GM18499 (cell line): ENCODE measurements around the gene C1QC.

ENCODE experiments used
- ATAC-seq: cut with Tn5 transposase; IDR thresholded peaks from one replicate; pipeline ENCODE4 v1.9.1; 2021; ENCODE audit warnings: moderate number of reproducible peaks; ENCODE audit not compliant: insufficient read depth, unreplicated experiment

C1QC gene

DNA sequence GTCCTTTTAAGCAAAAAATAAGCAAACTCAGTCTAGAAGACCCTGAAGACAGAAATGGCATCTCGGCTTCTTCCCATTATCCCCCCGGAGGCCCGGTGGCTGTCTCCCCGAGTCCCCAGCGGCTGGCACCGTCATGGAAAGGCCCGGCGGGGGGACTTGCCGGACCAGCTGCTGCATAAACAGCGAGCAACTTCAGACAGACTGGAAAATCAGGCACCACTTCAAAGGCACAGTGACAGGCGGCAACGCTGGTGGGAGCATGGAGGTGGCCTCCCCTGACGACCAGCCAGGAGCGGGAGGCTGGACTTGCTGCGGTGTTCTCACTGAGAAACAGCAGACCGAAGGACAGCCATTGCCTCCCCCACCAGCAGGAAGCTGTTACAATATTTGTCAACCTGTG lies 25.4 kb upstream of the C1QC start:
- ATAC-seq: no peak

DNA sequence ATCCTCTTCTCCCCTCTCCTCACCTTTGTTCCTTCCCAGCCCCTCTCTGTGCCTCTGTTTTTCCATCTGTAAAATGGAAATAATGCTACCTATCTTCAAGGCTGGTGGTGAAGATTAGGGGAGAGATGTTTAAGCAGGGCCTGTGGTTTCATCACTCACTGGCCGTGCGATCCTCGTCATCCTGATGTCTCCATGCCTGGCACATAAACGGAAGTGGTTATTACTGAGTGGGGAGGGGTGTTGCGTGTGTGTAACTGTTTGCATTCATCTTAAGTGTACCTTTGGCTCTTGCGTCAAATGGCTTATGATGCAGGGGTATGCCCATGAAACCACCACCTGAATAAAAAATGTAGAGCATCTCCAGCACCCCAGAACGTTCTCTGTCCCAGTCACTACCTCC lies 24.2 kb upstream of the C1QC start:
- ATAC-seq: no peak

DNA sequence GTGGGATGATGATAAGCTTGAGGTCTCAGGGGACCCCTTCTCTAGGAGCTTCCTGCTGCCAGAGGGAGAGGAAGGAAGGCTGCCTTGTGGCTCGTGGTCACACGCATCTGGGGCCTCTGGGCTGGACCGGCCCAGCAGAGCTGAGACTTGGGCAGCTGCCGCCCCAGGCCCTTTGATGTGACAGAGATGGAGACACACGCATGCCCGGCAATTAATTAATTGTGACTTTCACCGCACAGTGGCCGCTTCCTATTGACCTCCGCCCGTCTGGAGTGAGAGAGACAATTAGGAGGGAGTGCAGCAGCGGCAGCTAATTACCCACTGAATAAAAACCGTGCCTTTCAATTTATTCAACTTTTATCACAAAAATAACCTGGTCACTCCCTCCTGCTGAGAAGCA lies 23.6 kb upstream of the C1QC start:
- ATAC-seq: no peak

DNA sequence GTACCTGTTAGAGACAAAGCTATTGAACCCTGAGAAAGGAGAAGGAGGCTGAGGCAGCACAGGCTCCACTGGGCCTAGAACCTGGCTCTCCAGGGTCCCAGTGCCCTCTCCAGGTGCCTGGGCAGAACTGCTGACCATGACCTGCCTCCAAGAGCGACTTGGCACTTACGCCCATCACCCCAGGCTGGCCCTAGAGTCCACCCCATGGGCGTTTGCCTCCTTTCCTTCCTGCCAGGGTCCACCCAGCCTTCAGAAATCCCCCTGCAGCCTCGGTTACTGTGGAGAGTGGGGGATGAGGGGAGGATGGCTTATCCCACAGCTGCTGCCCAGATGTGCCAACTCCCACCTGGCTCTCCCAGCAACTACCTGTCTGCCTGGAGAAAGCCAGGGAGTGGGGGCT lies 21.7 kb upstream of the C1QC start:
- ATAC-seq: no peak

DNA sequence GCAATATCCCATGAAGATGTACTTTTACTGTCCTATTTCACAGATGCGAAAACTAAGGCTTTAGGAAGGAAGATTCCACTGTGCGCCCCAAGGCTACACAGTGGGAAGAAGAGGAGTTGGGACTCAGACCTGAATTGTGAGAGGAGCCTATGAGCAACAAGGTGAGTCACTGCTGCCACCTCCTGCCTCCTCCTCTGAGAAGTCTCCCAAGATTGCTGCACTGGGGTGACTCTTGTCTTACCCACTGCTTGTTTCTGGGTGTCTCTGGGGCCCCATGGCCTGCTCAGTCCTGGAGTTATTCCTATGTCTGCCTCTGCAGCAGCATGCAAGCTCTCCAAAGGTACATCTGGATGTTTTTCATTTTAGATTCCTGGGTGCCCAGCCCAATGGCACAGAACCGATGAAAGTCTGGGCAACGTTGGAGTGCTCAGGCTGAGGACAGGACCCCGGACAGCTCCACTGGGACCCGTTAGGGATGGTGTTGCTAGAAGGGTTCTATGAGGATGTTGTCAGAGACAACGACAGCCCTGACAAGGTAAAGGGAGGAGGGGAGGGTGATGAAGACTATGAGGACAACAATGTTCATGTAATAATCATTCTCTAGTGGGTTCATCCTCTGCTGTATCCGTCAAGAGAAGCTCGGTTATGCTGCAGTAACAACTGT lies 18.0 kb upstream of the C1QC start:
- ATAC-seq: no peak

DNA sequence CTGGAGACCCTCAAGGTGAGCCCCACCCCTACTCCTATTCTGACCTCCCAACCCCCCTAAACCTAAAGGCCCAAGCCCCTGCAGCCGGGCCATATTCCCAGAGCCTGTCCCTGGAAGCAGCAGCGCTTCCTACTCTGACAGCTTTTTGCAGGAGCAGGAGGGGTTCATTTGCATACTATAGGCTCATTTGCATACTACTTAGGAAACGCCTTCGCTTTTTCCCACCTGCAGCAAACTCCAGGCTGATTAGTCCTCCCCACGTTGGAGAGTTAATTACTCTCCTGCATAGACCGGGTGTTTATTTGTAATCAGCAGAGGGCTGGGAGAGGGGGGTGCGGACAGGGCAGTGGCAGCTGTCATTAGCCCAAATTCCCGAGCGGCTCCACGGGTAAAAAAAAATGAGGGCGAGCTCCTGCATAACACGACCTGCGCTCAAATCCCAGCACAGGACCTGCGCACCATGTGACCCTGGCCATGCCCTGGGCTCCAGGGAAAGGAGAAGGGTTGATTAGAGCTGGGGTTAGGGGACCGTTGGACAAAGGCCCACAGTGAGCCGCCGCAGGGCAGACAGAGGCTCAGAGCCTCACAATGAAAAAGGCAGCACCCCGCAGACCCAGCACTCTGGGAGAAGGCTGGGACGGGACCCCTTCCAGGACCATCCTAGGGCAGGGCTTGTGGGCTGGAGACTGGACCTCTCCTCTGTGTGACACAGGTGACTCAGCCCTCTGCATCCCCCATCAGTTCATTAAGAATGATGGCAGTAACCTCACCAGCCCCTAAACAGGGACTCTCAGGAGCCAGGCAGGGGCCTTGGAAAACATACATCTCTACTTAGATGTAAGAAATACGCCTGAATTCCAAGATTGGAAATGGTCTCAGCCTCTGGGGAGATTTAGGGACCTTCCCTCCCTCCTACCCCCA lies 16.9 kb upstream of the C1QC start:
- no peak for ATAC-seq

DNA sequence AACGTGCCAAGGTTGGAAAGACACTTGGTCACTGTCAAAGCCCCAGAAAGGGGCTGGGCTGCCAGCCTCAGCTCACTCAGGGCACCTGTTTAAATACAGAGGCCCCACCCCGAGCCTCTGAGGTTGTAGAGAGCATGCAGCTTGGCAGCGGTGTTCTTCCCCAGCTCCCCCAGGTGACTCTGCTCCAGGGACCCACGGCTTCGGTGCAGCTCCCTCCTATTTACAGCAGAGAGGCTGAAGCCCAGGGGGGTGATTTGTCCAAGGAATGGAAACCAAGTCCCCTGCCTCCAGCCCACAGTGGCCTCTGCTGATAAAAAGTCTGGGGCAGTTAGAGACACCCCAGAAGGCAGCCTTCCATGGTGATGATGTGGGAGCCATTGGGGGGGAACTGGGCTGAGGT lies 16.1 kb upstream of the C1QC start:
- no peak for ATAC-seq

DNA sequence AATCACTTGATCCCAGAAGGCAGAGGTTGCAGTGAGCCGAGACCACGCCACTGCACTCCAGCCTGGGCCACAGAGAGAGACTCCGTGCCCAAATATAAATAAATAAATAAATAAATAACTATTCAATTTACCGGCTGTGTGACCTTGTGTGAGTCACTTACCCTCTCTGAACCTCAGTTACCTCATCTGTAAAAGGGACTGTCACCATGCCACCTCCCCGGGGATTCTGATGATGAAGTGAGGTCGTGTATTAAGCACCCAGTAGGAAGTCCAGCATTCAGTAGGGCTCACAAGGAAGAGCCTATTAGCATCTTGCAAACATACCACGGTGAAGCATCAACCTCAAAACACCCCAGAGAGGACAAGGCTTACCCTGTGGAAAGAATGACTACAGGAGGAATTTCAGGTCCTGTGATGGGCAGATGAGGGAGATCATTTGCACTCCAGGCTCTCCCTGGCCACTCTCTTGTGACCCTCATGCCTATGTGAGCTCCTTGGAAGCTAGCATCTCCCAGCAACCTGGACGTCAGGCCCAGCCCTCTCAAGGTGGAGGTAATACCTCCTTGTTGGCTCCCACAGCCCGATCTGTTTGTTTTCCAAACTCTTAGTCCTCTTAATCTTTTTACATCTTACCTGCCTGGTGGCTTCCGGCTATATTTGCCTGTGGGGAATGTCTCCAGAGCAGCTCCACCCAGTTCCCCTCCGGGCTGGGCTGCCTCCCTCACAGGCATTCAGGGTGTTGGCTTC lies 14.6 kb upstream of the C1QC start:
- ATAC-seq: no peak

DNA sequence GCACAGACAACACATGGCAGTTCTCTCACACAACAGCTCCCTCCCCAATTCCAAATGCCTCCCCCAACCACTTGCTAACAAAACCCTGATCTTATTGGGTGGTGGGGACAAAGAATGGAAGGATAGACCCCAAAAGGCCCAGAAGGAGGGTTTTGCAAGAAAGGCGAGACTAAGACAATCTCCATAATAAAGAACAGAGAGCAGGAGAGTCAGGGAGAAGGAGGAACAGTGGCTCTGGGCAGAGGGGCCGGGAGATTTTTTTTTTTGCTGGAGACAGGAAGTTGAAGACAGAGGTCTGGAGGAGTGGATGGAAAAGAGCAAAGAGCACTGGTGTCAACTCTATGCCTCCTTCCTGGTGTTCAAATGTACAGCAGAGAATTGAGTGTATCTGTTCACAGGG lies 13.5 kb upstream of the C1QC start:
- no peak for ATAC-seq

DNA sequence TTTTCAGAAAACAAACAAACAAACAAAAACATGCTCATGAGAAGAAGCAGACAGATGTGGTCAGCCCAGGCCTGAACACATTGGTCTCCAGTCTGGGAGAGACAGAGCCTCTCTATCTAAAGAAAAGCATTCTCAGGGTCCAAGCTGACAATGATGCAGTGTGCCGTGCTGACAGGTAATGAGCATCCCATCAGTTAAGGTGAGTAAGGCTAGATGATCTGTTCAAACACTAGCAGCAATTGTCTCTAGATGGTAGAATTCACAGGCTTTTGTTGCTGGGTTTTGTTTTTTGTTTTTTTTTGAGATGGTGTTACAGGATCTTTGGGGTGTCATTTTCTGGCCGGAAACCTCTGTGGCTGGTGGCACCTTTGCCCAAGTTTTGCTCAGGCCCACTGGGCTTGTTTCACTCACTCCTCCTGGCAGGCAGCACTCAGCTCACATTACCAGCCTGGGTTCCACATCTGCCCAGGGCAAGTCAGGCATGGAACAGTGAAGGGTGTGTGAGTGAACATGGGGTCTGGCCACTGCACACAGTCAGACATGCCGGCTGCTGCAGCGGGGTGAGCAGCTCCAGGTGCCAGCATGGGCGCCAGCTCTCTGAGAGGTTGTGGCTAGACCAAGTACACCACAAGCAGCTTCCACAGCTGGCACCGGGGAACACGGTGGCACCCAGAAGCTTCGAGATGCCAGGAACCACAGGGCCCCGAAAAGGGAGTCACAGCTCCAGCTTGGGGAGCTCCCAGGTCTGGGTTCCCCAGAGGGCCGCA lies 9.6 kb upstream of the C1QC start:
- no peak for ATAC-seq

DNA sequence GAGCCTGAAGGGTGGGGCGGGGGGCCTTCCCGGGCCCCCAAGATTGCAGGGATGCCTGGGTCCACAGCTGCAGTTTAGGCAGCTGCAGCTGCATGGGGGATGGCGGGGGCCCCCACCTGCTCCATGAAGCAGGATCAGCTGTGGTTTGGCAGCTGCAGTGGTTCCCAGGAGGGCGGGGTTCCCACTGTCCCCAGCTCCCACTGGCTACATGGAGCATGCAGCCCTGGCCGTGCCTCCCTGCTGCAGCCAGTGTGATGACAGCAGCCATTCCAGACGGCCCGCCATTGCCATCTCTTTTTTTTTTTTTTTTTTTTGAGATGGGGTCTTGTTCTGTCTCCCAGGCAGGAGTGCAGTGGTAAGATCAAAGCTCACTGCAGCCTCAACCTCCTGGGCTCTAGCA lies 8.0 kb upstream of the C1QC start:
- no peak for ATAC-seq

DNA sequence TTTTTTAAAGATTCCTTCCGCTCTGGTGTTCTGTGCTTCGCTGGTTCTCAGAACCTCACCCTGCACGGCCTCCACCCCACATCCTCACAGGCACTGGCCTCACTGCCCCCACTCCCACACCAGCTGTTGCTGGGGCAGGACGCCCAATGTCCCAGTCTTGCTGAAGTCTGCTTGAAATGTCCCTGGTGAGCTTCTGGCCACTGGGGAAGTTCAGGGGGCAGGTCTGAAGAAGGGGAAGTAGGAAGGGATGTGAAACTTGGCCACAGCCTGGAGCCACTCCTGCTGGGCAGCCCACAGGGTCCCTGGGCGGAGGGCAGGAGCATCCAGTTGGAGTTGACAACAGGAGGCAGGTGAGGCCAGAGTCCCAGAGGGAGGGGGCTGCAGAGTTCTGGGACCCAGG lies 7.1 kb upstream of the C1QC start, which contains the start of gene C1QA:
TSS of gene C1QA (plus strand) at position 276 of the 400 bp plus-strand sequence. CDS start 989 bp downstream, outside the sequence.
- ATAC-seq: no peak

DNA sequence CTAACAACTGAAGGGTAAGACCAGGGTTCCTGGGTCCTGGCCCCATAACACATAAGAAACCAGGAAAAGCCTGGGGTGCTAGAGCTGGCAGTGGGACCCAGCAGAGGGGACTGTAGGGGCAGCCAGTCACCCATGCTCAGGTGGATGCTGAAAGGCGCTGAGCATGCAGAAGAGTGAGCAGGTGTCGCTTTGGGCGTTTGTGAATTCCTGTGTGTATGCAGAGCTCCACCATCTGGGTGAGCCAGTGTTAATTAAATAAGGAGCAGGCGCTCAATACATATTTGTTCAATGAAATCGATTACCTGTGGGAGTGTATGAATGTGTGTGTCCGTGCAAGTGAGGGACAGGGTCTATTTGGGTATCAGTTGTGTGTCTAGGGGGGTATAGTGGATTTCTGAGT lies 6.5 kb upstream of the C1QC start:
- ATAC-seq: no peak

DNA sequence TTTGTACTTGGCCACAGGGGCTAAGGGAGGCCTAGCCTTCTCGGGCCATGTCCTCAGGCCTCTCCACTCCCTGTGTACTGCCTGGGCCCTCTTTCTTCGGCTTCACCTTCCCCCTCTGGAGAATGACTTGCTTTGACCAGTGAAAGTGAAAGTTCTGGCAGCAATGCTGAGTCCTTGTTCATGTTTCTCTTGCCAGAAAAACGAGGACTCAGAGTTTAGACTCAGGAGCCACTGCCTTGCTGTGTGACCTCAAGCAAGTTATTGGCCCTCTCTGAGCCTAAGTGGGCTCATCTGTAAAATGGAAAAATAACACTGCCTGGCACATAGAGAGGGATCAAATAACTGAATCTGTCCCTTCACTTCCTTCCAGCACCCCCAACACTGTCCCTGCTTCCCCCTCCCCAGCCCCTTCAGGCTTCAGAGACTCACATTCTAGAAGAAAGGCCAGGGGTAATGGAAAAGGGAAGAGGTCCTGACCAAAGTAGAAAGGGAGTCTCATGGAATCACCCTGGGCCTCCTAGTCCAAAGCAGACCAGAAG lies 5.5 kb upstream of the C1QC start:
- ATAC-seq: no peak

DNA sequence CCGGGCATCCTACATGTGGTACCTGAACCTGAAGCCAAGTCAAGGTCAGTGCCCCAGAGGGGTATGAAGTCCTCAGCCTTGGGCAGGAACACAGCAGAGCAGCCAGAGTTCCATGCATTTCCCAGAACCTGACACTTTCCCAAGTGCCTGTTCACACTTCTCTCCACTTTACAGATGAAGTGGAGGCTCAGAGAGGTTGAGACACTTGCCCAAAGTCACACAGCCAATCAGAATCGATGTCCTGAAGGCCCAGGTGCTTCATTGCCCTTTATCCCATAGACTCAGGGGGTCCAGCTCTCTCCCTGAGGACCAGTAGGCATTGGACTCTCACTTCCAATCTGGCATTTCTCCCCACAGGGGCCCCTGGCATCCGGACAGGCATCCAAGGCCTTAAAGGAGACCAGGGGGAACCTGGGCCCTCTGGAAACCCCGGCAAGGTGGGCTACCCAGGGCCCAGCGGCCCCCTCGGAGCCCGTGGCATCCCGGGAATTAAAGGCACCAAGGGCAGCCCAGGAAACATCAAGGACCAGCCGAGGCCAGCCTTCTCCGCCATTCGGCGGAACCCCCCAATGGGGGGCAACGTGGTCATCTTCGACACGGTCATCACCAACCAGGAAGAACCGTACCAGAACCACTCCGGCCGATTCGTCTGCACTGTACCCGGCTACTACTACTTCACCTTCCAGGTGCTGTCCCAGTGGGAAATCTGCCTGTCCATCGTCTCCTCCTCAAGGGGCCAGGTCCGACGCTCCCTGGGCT lies 4.8 kb upstream of the C1QC start:
- no peak for ATAC-seq

DNA sequence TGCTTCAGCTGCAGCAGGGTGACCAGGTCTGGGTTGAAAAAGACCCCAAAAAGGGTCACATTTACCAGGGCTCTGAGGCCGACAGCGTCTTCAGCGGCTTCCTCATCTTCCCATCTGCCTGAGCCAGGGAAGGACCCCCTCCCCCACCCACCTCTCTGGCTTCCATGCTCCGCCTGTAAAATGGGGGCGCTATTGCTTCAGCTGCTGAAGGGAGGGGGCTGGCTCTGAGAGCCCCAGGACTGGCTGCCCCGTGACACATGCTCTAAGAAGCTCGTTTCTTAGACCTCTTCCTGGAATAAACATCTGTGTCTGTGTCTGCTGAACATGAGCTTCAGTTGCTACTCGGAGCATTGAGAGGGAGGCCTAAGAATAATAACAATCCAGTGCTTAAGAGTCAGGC lies 4.1 kb upstream of the C1QC start:
- no peak for ATAC-seq

DNA sequence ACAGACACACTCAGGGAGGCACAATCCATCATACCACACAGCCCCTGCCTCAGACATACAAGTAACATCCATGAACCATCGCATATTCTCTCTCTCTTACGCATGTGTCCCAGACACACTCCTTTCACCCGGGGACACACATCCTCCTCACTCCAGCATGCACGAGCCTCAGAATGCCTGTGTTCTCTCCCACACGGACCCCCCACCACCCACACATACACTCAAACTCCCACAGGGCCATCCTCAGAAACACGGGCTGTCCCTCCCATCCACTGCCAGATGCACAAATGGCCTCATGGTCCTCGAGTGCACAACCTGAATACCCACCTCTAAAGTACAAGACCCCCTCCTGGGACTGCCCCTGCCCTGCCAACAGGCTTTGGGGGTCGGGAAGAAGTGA lies 2.2 kb upstream of the C1QC start:
- ATAC-seq: no peak

DNA sequence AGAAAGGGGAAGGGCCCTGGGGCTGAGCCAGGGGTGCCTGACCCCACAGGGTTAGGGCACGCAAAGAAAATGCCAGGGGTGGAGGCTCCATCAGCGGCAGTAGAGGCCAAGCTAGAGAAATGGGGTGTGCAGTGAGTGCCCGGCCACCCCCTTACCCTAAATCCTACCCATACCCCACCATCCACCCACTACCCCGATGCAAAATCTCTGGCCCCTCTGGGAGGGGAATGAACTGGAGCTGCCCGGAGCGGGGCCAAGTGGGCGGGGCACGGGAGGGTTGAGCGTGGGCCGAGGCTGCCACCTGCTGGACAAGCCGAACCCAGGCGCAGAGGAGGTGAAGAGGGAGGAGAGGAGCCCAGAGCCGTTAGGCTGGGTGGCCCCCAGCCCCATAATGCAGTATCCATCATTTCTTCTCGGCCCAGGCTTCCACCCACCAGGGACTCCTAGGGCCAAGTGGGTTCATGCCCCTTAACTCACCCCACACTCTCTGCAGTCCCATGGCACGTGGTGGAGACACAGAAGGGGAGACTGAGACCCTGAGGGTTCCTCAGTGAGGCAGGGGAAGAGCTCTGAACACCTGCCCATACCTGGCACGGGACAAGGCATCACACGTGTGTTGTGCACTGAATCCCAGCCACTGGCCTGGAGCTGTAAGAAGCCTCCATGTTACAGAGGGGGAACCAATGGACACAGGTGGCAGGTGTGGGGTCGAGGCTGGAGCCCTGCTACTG lies 1.4 kb upstream of the C1QC start:
- ATAC-seq: no peak

DNA sequence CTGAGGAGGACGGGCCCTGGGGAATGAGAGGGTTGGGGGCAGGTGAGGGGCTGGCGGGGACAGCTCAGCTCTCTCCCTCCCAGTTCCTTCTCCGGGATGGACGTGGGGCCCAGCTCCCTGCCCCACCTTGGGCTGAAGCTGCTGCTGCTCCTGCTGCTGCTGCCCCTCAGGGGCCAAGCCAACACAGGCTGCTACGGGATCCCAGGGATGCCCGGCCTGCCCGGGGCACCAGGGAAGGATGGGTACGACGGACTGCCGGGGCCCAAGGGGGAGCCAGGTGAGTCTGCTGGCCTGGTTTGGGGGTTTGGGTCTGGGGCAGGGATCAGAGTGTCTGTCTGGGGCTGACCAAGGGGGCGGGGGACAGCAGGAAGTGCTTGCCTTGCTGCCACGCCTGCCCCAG lies 495 bp downstream of the C1QC start:
- ATAC-seq: no peak
